SK-N-DZ (cell line): ENCODE data around the gene RAPGEF6. TPM values are rescaled to one million over a fixed set of nuclear protein-coding genes. Genes with fewer than 3 reads are reported as not detected.
"Not testable (repeated sequence)": the region's sequence is repeated elsewhere in the genome, so short reads cannot be mapped to it uniquely, and the experiment has no call there.

Source experiments
- DNase-seq: peaks from one replicate; pipeline ENCODE4 v3.0.0-alpha.2; 2015; ENCODE audit warnings: low spot score
- polyA plus RNA-seq, 2 experiments: library from polyadenylated mRNA; depleted of rRNA; stranded (reverse); fragments of >200 nt; gene quantifications; 2 replicates each; pipeline ENCODE4 v1.2.3, GENCODE V29; 2014

The RAPGEF6 gene
- polyA plus RNA-seq (2014; cell fraction: cytosol; rRNA removed): 7.0 and 9.3 TPM in 2 replicates
- 15.1 and 16.7 TPM in 2 replicates for polyA plus RNA-seq (2014; cell fraction: nucleus; rRNA removed)

GRCh38 chr5:131634996-131635683 lies at the start of gene RAPGEF6:
TSS of gene RAPGEF6 (minus strand) at chr5:131635229. CDS start at chr5:131635030, 199 bp downstream.
- peak; percentile 99 for DNase-seq

- no peak for DNase-seq
Observed at GRCh38 chr5:131684595-131684994, 49.6 kb upstream of the RAPGEF6 start.

- DNase-seq: no peak
Observed at GRCh38 chr5:131684051-131684450, 49.0 kb upstream of the RAPGEF6 start.

- DNase-seq: no peak
Observed at GRCh38 chr5:131682826-131683225, 47.8 kb upstream of the RAPGEF6 start.

- no peak for DNase-seq
Observed at GRCh38 chr5:131682175-131682574, 47.1 kb upstream of the RAPGEF6 start.

GRCh38 chr5:131679911-131680310 lies 44.9 kb upstream of the RAPGEF6 start:
- DNase-seq: peak; percentile 6

GRCh38 chr5:131678273-131678672 lies 43.2 kb upstream of the RAPGEF6 start:
- not testable (repeated sequence) for DNase-seq

GRCh38 chr5:131677115-131677514 lies 42.1 kb upstream of the RAPGEF6 start:
- no peak for DNase-seq

- DNase-seq: no peak
Observed at GRCh38 chr5:131672776-131673175, 37.7 kb upstream of the RAPGEF6 start.

GRCh38 chr5:131671994-131672655 lies 37.1 kb upstream of the RAPGEF6 start:
- DNase-seq: no peak

- DNase-seq: no peak
Observed at GRCh38 chr5:131671409-131671808, 36.4 kb upstream of the RAPGEF6 start.

- no peak for DNase-seq
Observed at GRCh38 chr5:131664929-131665328, 29.9 kb upstream of the RAPGEF6 start.

- DNase-seq: no peak
Observed at GRCh38 chr5:131661933-131662332, 26.9 kb upstream of the RAPGEF6 start.

- no peak for DNase-seq
Observed at GRCh38 chr5:131659841-131660240, 24.8 kb upstream of the RAPGEF6 start.

GRCh38 chr5:131659290-131659689 lies 24.3 kb upstream of the RAPGEF6 start:
- no peak for DNase-seq

- no peak for DNase-seq
Observed at GRCh38 chr5:131654776-131655175, 19.7 kb upstream of the RAPGEF6 start.

- DNase-seq: no peak
Observed at GRCh38 chr5:131654309-131654708, 19.3 kb upstream of the RAPGEF6 start.

GRCh38 chr5:131649161-131649560 lies 14.1 kb upstream of the RAPGEF6 start:
- no peak for DNase-seq

- no peak for DNase-seq
Observed at GRCh38 chr5:131647048-131647769, 12.2 kb upstream of the RAPGEF6 start.

GRCh38 chr5:131644822-131645221 lies 9.8 kb upstream of the RAPGEF6 start:
- no peak for DNase-seq

- DNase-seq: no peak
Observed at GRCh38 chr5:131644370-131644769, 9.3 kb upstream of the RAPGEF6 start.

GRCh38 chr5:131641494-131641893 lies 6.5 kb upstream of the RAPGEF6 start:
- no peak for DNase-seq
